ENCODE data around the gene HECTD1. TPM values are rescaled to one million over a fixed set of nuclear protein-coding genes. Genes with fewer than 3 reads are reported as not detected.
A peak's percentile ranks its signal among the peaks of the same experiment; 100 is the strongest.

HECTD1 gene
- total RNA-seq, 2 donors from 2014 or later = 121 to 178 TPM

DNA sequence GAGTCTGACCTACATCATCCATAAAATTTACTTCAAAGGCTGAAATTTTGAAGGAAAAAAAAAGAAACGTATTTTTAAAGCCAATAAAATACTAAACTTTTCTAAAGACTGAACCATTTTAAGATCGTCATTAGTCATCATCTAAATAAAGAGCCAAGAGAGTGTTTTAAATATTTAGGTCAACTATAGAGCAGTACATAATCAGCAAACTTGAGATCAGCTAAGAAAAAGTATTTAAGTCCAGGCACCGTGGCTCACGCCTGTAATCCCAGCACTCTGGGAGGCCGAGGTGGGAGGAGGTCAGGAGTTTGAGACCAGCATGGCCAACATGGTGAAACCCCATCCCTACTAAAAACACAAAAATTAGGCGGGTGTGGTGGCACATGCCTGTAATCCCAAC, 35.5 kb downstream of the HECTD1 start:
- ATAC-seq (no peak), DNase-seq (no peak)
- intact Hi-C loops (cut with DNase I) = no loop called here

DNA sequence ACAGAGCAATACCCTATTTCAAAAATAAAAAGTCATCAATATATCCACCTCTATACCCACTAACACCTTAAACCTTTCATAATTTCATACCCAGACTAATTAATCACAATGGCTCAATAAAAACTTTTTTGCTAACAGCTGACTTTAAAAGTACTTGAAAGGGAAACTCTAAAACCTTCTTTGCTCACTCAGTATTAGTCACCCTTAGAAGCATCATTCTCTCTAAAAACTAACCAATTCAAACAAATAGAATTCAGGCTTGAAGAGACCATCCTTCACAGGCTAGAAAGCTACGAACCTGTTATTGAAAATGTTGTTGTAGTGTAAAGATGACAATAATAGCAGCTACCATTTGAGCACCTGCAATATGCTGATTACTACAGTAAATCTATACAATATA, 37.2 kb downstream of the HECTD1 start:
- intact Hi-C loops (cut with DNase I) = no loop called here
- DNase-seq (no peak), ATAC-seq (no peak)

DNA sequence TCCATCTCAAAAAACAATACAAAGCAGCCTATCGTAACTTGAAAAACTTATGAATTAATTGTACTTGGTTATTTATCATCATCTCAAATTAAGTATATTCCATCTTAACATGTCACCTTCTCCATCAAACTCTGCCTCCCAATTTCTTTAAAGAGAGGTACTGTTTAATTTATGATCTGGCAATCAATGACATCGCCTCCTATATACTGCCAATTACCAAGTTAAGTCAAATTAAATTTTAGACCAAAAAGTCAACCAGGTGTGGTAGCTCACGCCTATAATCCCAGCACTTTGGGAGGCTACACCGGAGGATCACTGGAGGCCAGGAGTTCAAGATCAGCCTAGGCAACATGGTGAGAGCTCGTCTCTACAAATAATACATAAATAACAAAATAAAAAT, 37.7 kb downstream of the HECTD1 start:
- DNase-seq (no peak), ATAC-seq (no peak)
- intact Hi-C loops (cut with DNase I) = no loop called here

DNA sequence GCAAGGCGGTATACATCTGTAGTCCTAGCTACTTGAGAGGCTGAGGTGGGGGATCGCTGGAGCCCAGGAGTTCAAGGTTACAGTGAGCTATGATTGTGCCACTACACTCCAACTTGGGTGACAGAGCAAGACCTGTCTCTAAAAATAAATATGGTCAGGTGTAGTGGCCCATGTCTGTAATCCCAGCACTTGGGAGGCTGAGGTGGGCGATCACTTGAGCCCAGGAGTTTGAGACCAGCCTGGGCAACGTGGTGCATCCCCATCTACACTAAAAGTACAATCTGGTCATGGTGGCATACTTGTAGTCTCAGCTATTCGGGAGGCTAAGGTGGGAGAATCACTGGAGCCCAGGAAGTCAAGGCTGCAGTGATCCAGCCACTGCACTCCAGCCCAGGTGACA, 40.6 kb downstream of the HECTD1 start:
- ATAC-seq (no peak), DNase-seq (no peak)
- intact Hi-C loops (cut with DNase I) = no loop called here

DNA sequence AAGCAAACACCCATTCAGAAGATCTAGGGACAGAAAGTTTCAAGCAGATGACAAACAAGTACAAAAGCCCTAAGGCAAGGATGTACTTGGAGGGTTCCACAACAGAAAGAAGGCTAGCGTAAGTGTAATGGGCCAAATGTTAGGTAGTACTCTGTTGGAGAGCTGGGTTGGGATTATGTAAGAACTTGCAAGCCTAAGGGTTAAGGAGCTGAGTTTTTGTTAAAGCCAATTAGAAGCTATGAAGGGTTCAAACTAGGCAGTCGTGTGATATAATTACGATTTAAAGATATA, 41.4 kb downstream of the HECTD1 start:
- intact Hi-C loops (cut with DNase I) = no loop called here
- DNase-seq (no peak), ATAC-seq (no peak)

DNA sequence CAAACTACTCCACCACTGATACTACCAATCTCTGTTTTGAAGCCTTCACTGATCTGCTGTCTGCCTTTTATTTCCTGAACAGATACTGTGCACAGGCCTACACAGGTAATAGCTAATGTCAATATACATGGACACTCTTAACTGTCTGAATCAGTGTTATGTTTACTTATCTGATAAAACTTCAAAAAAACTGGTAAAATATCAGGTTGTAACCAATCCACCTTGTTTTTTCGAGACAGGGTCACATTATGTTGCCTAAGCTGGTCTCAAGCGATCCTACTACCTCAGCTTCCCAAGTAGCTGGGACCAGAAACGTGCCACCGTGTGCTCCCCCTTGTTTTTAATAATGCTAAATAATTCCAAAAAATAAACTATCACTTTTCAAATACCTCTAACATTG, 43.5 kb downstream of the HECTD1 start:
- intact Hi-C loops (cut with DNase I) = no loop called here
- no peak for DNase-seq
- no peak for ATAC-seq

DNA sequence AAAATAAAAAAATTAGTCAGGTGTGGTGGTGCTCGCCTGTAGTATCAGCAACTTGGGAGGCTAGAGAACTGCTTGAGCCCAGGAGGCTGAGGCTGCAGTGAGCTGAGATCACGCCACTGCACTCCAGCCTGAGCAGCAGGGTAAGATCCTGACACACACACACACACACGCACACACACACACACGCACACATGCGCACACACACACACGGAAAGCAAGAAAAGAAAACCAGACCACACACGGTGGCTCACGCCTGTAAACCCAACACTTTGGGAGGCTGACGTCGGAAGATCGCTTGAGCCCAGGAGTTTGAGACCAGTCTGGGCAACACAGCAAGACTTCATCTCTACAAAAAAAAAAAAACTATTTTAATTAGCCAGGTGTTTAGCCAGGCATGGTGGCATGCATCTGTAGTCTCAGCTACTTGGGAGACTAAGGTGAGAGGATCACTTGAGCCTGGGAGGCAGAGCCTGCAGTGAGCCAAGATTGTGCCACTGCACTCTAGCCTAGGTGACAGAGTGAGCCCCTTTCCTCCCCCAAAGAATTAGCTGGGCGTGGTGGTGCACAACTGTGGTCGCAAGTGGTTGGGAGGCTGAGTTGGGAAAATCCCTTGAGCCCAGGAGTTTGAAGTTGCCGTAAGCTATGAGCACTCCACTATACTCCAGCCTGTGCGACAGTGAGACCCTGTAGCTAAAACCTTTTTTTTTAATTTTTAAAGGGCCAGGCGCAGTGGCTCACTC, 44.5 kb downstream of the HECTD1 start:
- intact Hi-C loops (cut with DNase I) = no loop called here
- no peak for DNase-seq
- ATAC-seq = no peak

DNA sequence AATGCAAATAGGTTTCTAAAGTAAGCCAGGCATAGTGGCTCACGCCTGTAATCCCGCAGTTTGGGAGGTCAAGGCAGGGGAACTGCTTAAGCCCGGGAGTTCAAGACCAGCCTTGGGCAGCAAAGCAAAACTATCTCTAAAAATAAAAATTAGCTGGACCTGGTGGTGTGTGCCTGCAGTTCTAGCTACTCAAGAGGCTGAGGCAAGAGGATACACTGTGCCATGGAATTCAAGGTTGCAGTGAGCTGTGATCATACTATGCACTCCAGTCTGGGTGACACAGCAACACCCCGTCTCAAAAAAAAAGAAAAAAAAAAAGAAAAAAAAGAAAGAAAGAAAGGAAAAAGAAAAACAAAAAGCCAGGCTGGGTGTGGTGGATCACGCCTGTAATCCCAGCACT, 46.3 kb downstream of the HECTD1 start:
- intact Hi-C loops (cut with DNase I) = no loop called here
- ATAC-seq = no peak
- no peak for DNase-seq

DNA sequence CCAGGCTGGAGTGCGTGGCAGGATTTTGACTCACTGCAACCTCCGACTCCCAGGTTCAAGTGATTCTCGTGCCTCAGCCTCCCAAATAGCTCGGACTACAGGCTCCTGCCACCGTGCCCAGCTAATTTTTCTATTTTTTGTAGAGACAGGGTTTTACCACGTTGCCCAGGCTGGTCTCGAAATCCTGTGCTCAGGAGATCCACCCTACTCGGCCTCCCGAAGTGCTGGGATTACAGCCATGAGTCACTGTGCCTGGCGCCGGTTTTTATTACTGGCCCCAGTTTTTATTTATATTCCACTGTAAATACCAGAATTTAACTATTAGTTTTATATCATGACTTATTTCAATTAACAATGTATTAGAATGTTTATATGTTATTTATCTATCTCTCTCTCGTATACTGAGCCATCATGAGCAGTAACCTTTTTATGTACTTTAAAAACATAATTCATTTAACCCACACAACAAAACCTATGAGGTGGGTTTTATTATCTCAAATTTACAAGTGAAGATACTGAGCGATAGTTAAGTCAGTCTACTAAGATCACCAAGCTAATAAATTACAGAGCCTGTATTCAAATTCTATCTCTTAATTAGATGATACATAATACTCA, 47.8 kb downstream of the HECTD1 start:
- intact Hi-C loops (cut with DNase I) = loop anchor here in 1 of 2 donors (10.0 kb wide), 1 partner anchor 195 kb away; no protein-coding TSS in a partner anchor
- ATAC-seq = no peak
- no peak for DNase-seq

DNA sequence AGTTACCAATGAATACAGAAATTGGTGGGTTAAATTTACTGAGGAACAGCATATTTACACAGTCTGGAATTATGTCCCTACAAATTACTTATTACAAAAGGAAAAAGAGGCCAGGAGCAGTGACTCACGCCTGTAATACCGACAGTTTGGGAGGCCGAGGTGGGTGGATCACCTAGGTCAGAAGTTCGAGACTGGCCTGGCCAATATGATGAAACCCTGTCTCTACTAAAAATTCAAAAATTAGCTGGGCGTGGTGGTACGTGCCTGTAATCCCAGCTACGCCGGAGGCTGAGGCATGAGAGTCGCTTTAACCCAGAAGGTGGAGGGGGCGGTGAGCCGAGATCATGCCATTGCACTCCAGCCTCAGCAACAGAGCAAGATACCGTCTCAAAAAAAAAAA, 52.6 kb downstream of the HECTD1 start:
- ATAC-seq (no peak), DNase-seq (no peak)
- intact Hi-C loops (cut with DNase I) = loop anchor here in 1 of 2 donors (10.0 kb wide), 1 partner anchor 200 kb away; no protein-coding TSS in a partner anchor

DNA sequence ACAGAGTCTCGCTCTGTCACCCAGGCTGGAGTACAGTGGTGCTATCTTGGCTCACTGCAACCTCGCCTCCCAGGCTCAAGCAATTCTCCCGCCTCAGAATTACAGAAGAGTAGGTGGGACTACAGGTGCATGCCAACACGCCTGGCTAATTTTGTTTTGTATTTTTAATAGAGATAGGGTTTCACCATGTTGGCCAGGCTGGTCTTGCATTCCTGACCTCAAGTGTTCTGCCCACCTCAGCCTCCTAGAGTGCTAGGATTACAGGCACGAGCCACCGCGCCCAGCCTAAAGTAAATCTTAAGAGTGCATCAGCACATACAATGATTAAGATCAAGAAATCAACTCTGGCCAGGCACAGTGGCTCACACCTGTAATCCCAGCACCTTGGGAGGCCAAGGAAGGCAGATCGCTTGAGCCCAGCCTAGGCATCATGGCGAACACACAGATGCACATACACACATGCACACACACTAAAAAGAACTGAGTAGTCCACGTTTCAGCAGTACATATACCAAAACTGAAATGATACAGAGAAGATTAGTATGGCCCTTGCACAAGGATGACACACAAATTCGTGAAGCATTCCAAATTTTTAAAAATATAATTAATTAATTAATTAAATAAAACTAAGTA, 65.0 kb downstream of the HECTD1 start:
- intact Hi-C loops (cut with DNase I) = loop anchor here in 1 of 2 donors (5.0 kb wide), 1 partner anchor 35 kb away; no protein-coding TSS in a partner anchor
- no peak for DNase-seq
- ATAC-seq = no peak

DNA sequence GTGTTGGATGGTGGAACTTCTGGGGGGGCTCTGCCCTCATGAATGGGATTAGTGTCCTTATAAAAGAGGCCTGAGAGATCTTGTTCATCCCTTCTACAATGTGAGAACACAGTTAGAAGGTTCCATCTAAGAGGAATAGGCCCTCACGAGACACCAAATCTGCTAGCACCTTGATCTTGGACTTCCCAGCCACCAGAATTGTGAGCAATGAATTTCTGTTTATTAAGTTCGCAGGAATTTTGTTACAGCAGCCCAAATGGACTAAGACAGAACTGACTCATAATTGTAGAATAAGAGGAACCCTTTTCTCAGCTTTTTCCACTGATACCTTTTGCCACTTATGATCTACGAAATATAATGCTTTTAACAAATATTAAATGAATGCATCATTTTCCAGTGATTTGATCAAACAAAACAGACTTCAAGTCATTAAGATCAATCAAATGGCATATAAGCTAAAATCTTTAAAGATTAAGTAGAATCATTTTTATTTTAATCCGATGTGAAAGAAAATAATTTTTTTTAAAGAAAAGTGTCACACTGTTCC, 68.2 kb downstream of the HECTD1 start:
- intact Hi-C loops (cut with DNase I) = loop anchor here in 1 of 2 donors (10.0 kb wide), 1 partner anchor 215 kb away; no protein-coding TSS in a partner anchor
- ATAC-seq = no peak

DNA sequence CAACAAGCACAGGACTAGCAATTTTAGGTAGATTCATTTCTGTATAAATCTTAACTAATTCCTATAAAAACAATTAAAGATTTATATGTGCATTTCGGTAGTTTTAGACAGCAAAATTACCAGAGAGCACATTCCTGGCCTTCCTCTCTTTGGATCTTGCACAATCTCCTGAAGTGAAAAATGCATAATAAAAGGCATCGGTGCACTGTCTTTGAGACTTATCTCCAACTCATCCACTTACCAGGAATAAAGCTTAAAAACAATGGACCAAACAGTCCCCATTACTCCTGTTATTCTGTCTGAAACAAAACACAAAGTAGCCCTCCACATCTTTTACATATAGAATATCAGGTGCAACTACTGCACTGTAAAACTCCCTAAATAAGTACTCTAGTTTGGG, 69.3 kb downstream of the HECTD1 start:
- ATAC-seq (no peak), DNase-seq (no peak)
- intact Hi-C loops (cut with DNase I) = loop anchor here in 1 of 2 donors (10.0 kb wide), 1 partner anchor 216 kb away; no protein-coding TSS in a partner anchor

More for the DNA sequence above, 68.2 kb downstream of the HECTD1 start:
- no peak for DNase-seq

DNA sequence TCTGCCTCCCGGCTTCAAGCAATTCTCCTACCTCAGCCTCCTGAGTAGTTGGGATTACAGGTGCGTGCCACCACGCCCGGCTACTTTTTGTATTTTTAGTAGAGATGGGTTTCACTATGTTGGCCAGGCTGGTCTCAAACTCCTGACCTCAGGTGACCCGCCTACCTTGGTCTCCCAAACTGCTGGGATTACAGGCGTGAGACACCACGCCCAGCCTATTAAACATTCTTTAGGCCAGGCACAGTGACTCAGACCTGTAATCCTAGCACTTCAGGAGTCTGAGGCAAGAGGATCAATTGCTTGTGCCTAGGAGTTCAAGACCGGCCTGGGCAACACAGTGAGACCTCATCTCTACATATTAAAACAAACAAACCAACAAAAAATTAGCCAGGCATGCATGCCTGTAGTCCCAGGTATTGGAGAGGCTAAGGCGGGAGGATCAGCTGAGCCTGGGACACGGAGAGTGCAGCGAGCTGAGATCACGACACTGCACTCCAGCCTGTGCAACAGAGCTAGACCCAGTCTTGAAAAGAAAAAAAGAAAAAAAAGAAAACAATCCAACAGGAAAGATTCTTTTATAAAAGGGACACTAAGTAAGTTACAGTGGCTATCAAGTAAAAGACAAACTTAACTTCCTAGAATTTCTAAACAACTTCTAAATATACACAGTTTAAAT, 70.2 kb downstream of the HECTD1 start:
- intact Hi-C loops (cut with DNase I) = loop anchor here in 1 of 2 donors (10.0 kb wide), 1 partner anchor 217 kb away; no protein-coding TSS in a partner anchor
- DNase-seq = no peak
- ATAC-seq = no peak

DNA sequence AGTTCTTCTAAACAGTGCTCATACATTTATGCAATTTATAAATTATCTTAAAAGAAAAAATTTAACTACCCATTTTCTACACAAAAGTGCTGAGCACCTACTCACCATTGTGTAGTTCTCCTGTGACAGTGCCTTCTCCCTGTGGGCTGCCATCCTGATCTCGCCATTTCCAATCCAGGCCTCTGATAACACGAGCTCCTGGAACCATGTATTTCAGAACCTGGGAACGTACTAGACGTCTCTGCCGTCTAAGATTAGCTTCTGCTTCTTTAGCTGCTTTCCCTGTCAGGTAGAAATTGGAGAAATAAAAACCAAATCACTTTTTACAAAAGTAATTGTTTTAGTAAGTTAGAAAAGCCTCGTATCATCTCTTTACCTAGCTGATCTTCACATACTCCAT, 74.5 kb downstream of the HECTD1 start:
- DNase-seq (no peak), ATAC-seq (no peak)
- intact Hi-C loops (cut with DNase I) = loop anchor here in 1 of 2 donors (10.0 kb wide), 1 partner anchor 222 kb away; no protein-coding TSS in a partner anchor

DNA sequence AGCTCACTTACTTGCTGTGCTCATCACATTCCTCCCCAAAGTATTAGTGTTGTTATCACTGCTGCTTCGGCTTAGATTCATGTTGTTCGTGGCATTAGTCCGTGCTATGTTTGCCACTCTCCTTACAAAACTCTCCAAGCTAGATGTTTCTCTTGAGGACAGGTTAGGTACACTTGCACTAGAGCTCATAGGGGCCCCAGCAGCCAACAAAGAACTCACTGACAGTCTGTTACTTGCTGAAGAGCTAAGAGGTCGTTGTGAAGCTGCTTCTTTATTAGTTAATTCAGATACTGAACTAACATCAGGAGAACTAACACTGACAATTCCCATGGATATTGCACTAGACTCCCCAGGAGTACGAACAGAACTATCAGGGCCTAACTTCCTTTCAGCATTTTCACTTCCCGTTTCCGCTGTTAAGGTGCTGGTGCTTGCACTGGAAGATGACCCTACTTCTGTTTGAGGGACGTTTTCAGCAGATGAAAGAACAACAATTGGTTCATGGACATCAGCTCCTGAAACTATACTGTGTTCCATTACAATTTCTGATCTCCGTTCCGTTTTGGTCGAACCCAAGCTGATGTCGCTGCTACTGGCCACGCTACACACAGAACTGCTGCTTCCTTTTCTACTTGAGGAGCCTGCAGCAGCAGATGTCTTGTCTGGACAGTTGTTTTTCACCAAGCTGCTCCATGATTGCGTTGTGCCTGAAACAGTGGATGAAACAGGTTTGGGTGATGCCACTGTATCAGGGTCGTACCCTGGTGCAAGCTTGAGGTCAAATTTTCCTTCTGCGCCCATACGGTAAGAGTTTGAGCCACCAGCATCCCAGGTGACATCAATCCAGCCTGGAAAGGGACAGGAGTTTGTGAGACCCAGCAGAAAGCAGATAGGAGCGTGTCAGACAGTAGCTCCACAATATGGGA, 78.7 kb downstream of the HECTD1 start:
- DNase-seq (no peak), ATAC-seq (no peak)
- intact Hi-C loops (cut with DNase I) = no loop called here

DNA sequence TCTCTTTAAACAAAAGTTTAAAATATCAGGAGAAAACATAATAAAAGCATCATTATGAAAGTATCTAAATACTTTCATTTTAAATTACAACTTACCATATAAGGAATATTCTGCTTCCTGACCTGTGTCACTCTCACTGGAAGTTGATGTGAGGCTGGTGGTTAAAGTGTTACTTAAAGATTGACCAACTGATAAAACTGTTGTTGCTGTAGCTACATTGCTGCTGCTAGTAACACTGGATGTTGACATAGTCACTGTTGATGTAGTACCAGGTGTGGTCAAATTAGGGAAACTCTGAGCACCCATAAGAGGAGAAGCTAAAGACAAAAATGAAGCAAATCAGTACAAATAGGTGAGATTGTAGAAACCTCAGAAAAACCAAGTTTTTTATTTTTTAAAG, 79.9 kb downstream of the HECTD1 start:
- ATAC-seq (peak in 1 of 2 donors; percentile 41), DNase-seq (no peak)
- intact Hi-C loops (cut with DNase I) = no loop called here

DNA sequence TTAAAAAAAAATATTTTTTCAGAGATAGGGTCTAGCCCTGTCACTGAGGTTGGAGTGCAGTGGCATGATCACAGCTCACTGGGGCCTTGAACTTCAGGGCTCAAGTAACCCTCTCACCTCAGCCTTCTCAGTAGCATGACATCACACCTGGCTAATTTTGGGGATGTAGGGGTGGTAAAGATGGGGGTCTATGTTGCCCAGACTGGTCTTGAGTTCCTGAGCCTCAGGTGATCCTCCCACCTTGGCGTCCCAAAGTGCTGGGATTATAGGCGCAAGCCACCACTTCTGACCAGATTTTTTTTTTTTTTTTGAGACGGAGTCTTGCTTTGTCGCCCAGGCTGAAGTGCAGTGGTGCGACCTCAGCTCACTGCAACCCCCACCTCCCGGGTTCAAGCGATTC, 80.9 kb downstream of the HECTD1 start:
- intact Hi-C loops (cut with DNase I) = no loop called here
- DNase-seq = no peak
- ATAC-seq = no peak
